GM12891 (cell line): ENCODE measurements around the gene CNTN2.

Source experiments
- POLR2A ChIP-seq: IDR thresholded peaks from 2 replicates; pipeline ENCODE4 v1.6.1; 2011; ENCODE audit warnings: low read depth, low read length, control low read depth
- POLR2AphosphoS5 ChIP-seq: IDR thresholded peaks from 2 replicates; pipeline ENCODE4 v1.6.1; 2011; ENCODE audit warnings: low read depth, low read length, control low read depth
- POU2F2 ChIP-seq: IDR thresholded peaks from 2 replicates; pipeline ENCODE4 v1.6.1; 2011; ENCODE audit warnings: low read depth, mild to moderate bottlenecking, control low read depth, low read length, moderate library complexity
- TAF1 ChIP-seq: IDR thresholded peaks from 2 replicates; pipeline ENCODE4 v1.6.1; 2011; ENCODE audit warnings: low read depth, low read length, control low read depth

DNA sequence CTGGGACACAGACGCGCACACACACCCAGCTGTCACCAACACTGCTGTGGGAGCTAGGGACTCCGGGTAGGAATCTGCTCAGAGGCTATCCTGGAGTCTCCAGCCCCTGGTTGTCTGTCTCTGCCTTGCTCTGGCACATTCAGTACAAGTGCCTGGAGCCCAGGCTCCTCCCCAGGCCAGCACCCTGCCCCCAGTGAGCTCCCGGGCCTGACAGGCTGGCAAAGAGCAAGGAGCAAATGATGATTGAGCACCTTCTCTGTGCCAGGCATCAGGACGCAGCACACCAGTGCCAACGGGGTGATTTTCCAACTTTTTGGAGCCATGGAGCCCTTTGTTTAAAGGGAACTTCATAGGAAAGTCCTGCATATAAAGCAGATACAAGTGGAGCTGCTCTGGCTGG is 6.5 kb downstream of the CNTN2 start:
- TF ChIP-seq POLR2AphosphoS5: no peak
- no peak for TF ChIP-seq POLR2A
- no peak for TF ChIP-seq TAF1
- no peak for TF ChIP-seq POU2F2
